DMS153 treated with DMSO at 0.1 percent for 48 hours (cell line): ENCODE data around the gene CACNA1A.

Experiments
- DNase-seq: peaks from one replicate; lab custom pipeline; 2025; ENCODE audit not compliant: unreplicated experiment; lab: John Stamatoyannopoulos, UW

Gene CACNA1A

GRCh38 chr19:13238891-13239534 is 267.3 kb downstream of the CACNA1A start:
- DNase-seq, result no peak

DNA sequence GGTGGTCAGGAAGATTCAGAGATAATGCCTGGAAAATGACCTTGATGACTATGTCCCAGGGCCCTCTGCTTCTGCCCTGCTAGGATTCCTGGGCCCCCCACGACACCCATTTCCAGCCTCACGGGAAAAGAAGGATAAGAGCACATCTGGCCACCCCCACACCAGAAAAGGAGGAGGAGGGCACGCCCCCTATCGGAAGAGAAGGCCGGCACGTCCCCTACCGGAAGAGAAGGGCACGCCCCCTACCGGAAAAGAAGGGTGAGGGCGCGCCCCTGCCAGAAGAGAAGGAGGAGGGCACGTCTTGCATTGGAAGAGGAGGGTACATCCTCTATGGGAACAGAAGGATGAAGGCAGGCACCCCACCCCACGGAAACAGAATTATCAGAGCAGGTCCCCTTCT is 271.8 kb downstream of the CACNA1A start:
- no peak for DNase-seq

- DNase-seq, result no peak
These were observed 274.6 kb downstream of the CACNA1A start for GRCh38 chr19:13231663-13232062.

DNA sequence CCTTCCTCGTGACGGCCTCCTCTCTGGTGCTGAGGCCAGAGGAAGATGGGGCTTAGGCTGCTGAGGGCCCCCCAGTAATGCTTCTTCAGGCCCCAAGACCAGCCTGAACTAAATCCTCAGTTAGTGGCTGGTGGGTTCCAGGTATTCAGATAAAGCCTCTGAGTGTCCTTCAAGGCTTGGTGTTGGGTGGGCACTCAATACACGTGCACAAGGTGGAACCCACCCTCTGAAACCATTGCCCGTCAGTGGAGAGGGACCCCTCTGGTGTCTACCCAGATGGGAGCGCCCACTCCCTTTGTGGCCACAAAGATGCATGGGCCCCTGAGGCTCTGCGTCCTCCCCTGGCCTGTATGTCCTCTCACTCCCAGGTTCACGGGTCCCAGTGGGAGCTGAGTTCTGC is 277.0 kb downstream of the CACNA1A start:
- DNase-seq, result no peak

DNA sequence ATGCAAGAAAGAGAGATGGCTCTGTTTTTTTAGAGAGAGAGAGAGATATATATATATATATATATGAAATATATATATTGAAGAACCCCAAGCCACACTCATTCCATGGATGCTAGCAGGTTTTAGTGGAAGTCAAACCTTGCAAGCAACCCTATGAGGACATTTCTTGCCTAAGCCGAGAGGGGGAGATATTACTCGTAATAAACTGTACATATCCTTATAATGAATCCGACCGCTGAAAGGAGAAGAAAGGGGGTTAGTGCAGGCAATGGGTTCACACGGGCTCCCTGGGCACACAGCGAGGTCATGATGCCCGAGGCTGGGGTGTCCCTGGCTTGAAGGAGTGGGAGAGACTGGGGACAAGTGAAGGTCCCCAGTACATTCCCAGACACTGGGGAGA is 277.7 kb downstream of the CACNA1A start:
- no peak for DNase-seq

GRCh38 chr19:13226983-13227382 is 279.3 kb downstream of the CACNA1A start:
- no peak for DNase-seq

DNA sequence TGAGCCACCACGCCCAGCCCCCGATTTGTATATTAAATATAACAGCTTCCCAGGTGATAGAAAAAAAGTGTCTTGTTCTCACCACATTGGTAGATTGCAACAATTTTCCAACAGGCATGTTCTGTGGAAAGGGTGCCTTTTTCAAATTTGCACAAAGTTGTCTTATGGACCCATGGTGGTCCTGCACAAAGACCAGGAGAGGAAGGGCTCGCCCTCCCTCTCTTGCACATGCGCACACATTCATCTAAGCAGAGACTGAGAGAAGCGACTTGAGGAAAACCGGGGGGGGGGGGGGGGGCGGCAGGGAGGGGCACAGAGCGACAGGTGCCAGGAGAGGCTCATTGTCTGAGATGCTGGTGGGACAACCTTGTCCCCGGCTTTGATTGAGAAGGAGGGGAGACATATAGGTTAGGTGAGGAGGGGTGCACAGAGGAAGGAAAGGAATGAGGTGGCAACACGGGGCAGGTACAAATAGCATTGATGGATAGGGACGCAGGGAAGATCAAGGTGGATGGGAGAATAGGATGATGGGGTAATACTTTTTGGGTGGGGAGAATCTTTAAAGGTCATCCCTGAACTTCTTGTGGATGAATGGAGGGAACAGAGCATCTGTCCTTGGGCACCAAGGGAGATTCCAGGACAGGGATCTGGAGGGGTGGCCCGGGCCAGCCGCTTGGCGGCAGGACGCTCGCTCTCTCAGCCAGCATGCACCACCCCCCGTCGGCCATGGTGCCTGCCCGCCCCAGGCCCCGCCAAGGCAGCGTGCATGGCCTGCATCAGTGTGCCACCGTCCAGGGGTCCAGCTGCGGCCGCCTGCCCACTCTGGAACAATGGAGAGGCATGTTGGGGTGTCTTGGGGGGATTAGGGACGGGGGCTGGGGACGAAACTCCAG is 280.1 kb downstream of the CACNA1A start:
- DNase-seq, result no peak

- no peak for DNase-seq
These were observed 281.2 kb downstream of the CACNA1A start for GRCh38 chr19:13225085-13225484.

DNA sequence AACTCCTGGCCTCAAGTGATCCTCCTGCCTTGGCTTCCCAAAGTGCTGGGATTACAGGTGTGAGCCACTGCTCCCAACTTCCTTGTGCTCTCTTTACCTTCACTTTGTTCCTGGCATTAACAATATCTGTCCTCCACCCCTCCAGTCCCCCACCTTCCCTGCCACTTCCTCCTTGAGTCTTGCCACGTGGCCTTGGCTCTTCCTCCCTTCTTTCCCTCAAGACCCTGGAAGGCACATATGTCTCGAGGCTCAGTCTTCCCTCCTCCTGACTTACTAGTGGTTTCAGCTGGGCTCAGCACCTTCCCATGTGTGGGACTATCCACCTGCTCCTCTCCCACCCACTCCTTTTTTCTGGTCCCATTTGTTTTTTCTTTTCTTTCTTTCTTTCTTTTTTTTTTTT is 285.4 kb downstream of the CACNA1A start:
- DNase-seq, result no peak

DNA sequence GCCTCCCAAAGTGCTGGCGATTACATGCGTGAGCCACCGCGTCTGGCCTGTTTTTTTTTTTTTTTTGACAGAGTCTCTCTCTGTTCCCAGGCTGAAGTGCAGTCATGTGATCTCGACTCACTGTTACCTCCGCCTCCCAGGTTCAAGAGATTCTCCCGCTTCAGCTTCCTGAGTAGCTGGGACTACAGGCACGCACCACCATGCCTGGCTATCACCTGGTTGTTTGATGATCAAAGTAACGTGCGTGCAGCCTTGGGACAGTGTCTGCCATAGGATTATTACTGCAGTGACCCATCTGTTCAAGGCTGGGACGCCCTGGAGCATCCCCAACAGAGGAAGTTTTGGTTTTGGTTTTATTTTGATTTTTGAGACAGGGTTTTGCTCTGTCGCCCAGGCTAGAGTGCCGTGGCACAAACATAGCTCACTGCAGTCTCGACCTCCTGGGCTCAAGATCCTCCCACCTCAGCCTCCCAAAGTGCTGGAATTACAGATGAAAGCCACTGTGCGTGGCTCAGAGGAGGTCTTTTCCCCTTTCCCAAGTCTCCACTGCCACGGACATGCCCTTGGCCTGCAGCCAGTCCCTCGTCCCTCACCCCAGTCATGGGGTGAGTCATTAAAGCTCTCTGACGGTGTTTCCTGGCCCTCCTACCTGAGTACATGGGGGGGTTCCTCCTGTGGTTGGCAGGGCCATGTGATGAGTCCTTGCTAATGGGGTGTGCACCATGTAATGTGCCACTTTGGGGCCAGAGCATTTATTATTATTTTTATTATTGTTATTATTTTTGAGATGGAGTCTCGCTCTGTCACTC is 290.5 kb downstream of the CACNA1A start:
- DNase-seq, result no peak

DNA sequence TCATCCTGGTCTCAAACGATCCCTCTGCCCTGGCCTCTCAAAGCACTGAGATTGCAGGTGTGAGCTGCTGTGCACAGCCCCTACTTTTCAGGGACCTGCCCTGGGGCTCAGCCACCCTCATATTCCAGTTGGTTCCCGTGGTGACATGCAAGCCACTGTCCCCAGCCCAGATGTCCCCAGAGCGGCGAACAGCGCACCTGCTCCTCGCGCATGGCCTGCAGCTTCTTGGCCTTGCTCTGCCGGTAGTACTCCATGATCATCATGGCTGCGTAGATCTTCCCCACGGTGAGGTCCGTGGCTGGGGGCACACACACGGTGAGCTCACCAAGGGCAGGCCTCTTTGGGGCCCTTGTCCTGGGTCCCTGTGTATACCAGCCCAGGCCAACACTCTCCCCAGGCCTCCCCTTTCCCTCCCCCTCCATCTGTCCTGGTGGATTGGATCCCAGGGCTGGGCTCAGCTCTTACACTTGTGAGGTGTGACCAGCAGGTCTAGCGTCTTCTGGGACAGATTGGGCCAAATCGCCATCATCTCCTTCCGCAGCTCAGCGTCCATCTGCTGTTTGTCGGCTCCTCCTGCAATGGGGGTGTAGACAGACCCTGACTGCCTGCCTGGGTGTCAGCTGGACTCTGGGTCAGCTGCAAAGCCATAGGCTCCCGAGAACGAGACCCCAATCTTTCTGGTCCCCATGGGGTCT is 292.1 kb downstream of the CACNA1A start:
- DNase-seq, result no peak

DNA sequence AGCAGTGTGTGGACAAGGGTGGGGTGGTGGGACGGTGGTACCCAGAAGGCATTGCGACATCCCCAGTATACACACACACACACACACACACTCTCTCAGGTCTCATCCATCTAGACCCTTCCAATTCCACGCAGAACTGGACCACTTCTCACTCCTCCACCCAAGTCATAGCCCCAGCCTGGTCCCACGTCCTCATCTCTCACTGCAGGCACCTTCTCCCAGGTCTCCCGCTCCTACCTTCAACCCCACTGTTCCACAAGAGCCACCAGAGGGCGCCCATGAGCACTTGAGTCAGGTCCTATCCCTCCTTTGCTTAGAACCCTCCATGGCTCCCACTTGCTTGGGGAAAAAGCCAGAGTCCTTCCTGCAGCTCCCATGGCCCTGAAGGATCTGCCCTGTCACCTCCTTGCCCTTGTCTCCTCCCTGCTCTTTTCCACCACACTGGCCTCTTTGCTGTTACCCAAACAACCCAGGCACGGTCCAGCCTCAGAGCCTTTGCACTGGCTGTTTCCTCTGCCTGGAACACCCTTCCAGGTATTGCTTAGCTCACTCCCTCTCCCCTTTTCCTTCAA is 293.4 kb downstream of the CACNA1A start:
- DNase-seq, result no peak

DNA sequence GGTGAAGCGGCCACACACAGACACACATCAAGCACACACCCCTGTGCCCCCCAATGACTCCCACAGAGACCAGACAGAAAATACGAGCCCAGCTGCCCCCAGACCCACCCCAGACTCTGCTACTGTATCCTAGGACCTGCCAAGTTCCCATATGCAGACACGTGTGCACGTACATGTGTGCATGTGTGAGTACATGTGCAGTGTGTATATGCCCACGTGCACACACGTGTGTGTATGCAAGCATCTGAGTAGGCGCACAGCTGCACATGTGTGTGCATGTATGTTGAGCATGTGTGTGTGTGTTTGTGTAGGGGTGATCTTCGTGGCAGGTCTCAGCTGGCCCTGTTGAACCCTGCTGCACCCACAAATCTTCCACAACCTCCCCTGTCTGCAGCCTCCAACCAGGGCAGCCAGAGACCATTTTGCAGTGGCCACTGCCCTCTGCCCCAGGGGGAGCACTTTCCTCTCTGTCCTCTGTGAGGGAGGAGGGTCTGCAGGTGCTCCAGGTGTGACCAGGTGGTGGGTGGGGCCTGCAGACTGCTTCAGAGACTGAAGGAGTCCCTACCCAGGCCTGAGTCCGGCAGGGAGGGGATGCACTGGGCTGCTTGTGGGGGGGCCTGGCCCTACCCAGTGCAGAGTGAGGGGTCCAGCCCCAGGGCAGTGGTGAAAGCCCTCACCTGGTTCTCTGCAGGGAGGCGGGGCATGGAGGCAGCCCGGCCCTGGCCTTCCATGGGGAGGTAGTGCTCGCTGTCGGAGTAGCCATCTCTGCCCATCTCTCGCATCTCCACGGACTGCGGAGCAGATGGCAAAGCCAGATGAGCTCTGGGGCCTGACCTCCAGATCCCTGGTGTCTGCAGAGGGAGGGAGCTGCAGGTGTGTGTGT is 294.6 kb downstream of the CACNA1A start:
- DNase-seq, result no peak

DNA sequence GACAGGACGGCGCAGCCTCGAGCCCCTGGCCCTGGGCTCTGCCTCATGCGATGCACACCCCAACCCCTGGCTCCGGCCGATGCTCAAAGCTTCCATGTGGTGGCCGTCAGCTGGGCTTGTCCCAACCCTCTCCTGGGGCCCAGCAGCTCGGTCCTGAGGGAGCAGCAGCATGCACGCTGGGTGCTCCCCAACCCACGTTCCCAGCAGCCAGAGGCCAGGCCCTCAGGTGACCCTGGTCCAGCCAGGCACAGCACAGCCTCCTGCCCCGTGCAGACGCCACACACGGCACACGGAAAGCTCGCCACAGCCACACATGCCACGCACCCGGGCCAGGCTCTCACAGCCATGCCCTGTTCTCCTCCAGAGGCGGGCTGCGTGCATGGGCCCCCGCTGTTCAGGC is 295.3 kb downstream of the CACNA1A start:
- no peak for DNase-seq

DNA sequence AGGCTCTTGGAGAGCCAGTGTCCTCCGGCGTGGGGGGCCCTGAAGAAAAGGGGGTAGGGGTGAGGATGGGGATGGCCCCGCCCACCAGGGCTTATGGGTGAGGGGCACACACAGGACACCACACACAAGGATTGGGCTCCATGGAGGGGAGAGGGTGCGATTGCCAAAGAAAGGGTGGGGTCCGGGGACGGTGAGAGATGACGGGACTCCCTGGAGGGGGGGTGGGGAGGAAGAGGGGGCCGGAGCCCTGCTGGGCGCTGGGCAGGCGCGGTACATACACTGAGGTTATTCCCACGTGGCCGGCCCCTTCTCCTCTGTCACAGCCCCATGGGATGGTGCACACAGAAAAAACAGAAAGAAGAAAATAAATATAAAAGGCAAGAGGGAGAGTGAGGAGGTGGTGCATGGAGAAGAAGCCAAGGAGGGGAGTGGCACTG is 295.9 kb downstream of the CACNA1A start:
- DNase-seq, result no peak

GRCh38 chr19:13209484-13210338 is 296.6 kb downstream of the CACNA1A start:
- no peak for DNase-seq

- DNase-seq, result no peak
These were observed 297.4 kb downstream of the CACNA1A start for GRCh38 chr19:13208672-13209483.
